Kidney (tissue), 14 donors: ENCODE results near the gene PARP6. TPM values are rescaled to one million over a fixed set of nuclear protein-coding genes. Genes with fewer than 3 reads are reported as not detected.
A peak's percentile ranks its signal among the peaks of the same experiment; 100 is the strongest.

Experiments used
- DNase-seq, 5 donors: peaks; one replicate each; pipeline ENCODE4 v3.0.0-alpha.2; 2013 to 2020
- FAIRE-seq: peaks from 2 replicates; lab custom pipeline; 2012; peaks lifted over from hg19 to GRCh38; lab: Jason Lieb, UNC
- H3K27ac ChIP-seq, 2 donors: one replicate each; pipeline ENCODE4 v1.7.0; 2013; ENCODE audit warnings: low read depth in 2 of 2, low read length in 2 of 2, inconsistent platforms in 1 of 2
- H3K27me3 ChIP-seq: one replicate; pipeline ENCODE4 v1.7.1; 2013; ENCODE audit warnings: low read length, inconsistent platforms; ENCODE audit not compliant: control insufficient read depth, insufficient read depth
- H3K36me3 ChIP-seq, 3 donors: one replicate each; pipeline versions ENCODE4 v1.7.0 to v1.7.1; 2013; ENCODE audit warnings: low read length in 3 of 3, control low read depth in 1 of 3, inconsistent platforms in 1 of 3; ENCODE audit not compliant: insufficient read depth in 3 of 3, control insufficient read depth in 2 of 3
- H3K4me1 ChIP-seq, 3 donors: one replicate each; pipeline versions ENCODE4 v1.7.0 to v1.7.1; 2013; ENCODE audit warnings: low read length in 3 of 3, inconsistent platforms in 1 of 3, low read depth in 1 of 3; ENCODE audit not compliant: control insufficient read depth in 2 of 3, insufficient read depth in 2 of 3
- H3K4me3 ChIP-seq, 3 donors: one replicate each; pipeline versions ENCODE4 v1.7.0 to v1.8.1; 2013; ENCODE audit warnings: low read length in 3 of 3, control low read depth in 1 of 3, inconsistent platforms in 1 of 3
- H3K9ac ChIP-seq, 3 donors: one replicate each; pipeline versions ENCODE4 v1.7.0 to v1.7.1; 2013; ENCODE audit warnings: low read length in 3 of 3, control low read depth in 1 of 3, inconsistent platforms in 1 of 3
- H3K9me3 ChIP-seq, 3 donors: one replicate each; pipeline versions ENCODE4 v1.7.0 to v1.7.1; 2013; ENCODE audit warnings: low read length in 3 of 3, control low read depth in 1 of 3, inconsistent platforms in 1 of 3; ENCODE audit not compliant: control insufficient read depth in 2 of 3, insufficient read depth in 1 of 3
- intact Hi-C: fragments of 100-400 bp; cut with DNase I; formaldehyde crosslinking; loops from one replicate; pipeline ENCODE4 v1.11.1; 2022
- polyA plus RNA-seq: library from polyadenylated mRNA; stranded (reverse); fragments of 350-450 nt; fragmentation: Illumina TruSeq; extraction: RNeasy Lipid Tissue Mini Kit (QIAGEN cat#74804); gene quantifications from one replicate; pipeline ENCODE4 v1.2.3, GENCODE V29; 2014; ENCODE audit warnings: low read depth, low replicate concordance; ENCODE audit not compliant: insufficient read depth
- total RNA-seq: library from RNA; stranded (reverse); fragmentation: NEBNext Ultra II Directional; extraction: Animal tissue kit (Norgen Biotek cat#: 25700); gene quantifications from one replicate; pipeline ENCODE4 v1.2.1, GENCODE V29; 2021
- TF ChIP-seq, protein P1 (sequence below): IDR thresholded peaks from 3 replicates; pipeline ENCODE4 v1.5.1; 2012; ENCODE audit warnings: mild to moderate bottlenecking, moderate library complexity, borderline replicate concordance; ENCODE audit not compliant: insufficient read depth; ENCODE audit errors: extremely low read depth
- donor health status: control.
- donor health status: control.
- donor health status: control.
- donor health status: control.
- donor health status: control.
- donor health status: DM: yes; HTN: yes; CAD: no.
- donor health status: Normal renal cell carcinoma (clear cell type).

Gene PARP6
- total and polyA plus RNA-seq, 2 donors from 2014 or later, result 50.4 to 69.7 TPM

DNA sequence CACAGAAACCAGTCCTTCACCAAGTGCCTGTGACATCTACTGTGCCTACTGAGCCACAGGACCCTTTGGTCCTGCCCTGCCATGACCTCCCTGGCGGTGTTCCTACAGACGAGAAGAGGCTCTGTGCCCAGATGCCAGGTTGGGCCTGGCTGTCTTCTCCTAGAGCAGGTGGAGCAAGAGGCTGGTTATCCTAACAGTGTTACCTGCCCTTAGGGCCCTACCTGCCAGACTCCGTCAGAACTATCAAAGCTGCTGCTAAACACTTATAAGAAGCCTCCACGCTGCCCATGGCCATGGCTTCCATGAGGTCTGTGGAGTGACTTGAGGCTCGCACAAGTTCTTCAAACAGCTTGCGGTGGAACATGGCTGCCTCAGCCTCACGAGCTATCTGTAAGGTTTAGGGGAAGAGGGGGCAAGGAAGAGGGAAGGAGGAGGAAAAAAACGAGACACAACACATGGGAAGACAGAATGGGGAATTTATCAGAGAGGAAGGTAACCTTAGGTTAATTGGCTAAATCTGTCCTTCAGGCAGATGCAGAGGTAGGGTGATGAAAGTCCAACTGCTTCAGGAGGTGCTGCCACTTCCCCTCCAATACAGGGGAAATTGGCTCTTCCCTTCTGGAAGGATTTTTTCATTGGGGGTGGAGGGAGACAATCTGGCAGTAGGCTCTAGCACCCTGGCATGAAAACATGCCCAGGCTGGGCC lies 69.4 kb downstream of the PARP6 start:
- no peaks in the 10 kb centered on the region for H3K9me3 ChIP-seq
- intact Hi-C loops, result no loop called here
- H3K36me3 ChIP-seq, result peaks cover 14 to 70% (median 53%) of the 10 kb centered on the region in 3 donors
- no peaks in the 10 kb centered on the region for H3K27me3 ChIP-seq
- peak overlapping the region; percentile 26 to 56 for H3K27ac ChIP-seq
- H3K9ac ChIP-seq, result no peak overlapping the region
- FAIRE-seq (no peak), DNase-seq (peak in 1 of 5 donors; percentile 24)
- TF ChIP-seq, protein P1, sequence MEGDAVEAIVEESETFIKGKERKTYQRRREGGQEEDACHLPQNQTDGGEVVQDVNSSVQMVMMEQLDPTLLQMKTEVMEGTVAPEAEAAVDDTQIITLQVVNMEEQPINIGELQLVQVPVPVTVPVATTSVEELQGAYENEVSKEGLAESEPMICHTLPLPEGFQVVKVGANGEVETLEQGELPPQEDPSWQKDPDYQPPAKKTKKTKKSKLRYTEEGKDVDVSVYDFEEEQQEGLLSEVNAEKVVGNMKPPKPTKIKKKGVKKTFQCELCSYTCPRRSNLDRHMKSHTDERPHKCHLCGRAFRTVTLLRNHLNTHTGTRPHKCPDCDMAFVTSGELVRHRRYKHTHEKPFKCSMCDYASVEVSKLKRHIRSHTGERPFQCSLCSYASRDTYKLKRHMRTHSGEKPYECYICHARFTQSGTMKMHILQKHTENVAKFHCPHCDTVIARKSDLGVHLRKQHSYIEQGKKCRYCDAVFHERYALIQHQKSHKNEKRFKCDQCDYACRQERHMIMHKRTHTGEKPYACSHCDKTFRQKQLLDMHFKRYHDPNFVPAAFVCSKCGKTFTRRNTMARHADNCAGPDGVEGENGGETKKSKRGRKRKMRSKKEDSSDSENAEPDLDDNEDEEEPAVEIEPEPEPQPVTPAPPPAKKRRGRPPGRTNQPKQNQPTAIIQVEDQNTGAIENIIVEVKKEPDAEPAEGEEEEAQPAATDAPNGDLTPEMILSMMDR, result no peak
- H3K4me3 ChIP-seq, result no peak overlapping the region
- H3K4me1 ChIP-seq, result peaks cover 0 to 11% (median 0%) of the 10 kb centered on the region in 3 donors

DNA sequence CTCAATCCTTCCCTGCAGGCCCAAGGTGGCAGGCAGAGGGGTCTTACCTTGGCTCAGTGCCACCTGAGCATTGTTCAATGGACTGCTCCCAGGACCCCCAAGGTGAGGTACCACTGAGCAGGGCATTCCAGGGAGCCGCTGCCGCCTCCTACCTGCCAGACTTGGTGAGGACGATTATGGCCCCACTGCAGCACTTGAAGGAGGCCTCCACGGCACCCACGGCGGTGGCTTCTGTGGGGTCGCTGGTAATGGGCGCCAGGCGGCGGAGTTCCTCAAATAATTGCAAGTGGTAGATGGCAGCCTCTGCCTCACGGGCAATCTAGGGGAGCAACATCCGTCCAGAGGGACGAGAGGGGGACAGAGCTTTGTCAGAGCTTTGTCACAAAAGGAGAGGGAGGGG lies 70.1 kb downstream of the PARP6 start:
- intact Hi-C loops, result no loop called here

DNA sequence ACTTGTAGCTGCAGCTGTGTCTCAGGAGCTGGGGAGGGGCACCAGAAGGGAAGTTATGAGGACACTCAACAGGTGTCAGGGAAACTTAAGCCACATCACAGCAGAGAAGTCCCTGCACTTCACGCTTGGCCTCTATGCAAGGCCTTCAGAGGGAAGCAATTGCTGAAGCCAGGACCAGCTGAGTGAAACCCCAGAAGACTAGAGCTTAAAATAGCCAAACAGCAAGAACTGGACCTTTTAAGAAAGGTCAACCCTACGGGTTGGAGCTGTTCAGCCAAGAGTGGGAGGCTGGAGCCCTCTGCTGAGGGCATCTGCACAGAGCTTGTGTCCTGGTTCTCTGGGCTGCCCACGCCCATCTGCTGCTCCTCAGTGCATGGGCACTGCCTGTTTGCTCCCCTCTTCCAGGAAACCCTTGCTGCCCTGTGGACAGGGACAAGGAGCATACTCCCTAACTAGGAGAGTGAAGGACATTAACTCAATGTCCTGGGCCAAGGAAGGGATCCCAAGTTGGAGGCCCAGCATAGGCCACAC lies 70.9 kb downstream of the PARP6 start:
- TF ChIP-seq, protein P1, result no peak
- H3K9me3 ChIP-seq, result no peaks in the 10 kb centered on the region
- DNase-seq, result peak in 1 of 5 donors; percentile 23
- FAIRE-seq, result no peak
- H3K36me3 ChIP-seq, result peaks cover 7 to 55% (median 39%) of the 10 kb centered on the region in 3 donors
- peaks cover 0 to 19% (median 0%) of the 10 kb centered on the region in 3 donors for H3K4me1 ChIP-seq
- no peak overlapping the region for H3K27ac ChIP-seq
- intact Hi-C loops, result no loop called here
- H3K9ac ChIP-seq, result no peak overlapping the region
- no peaks in the 10 kb centered on the region for H3K27me3 ChIP-seq
- no peak overlapping the region for H3K4me3 ChIP-seq

More for the DNA sequence above, 70.1 kb downstream of the PARP6 start:
- TF ChIP-seq, protein P1, result no peak
- Histone ChIP-seq H3K4me1 (peaks cover 0 to 12% (median 0%) of the 10 kb centered on the region in 3 donors), H3K27me3 (no peaks in the 10 kb centered on the region), H3K4me3 (no peak overlapping the region), H3K36me3 (peaks cover 13 to 64% (median 47%) of the 10 kb centered on the region in 3 donors), H3K27ac (no peak overlapping the region), H3K9ac (no peak overlapping the region), H3K9me3 (no peaks in the 10 kb centered on the region)
- FAIRE-seq (no peak), DNase-seq (peak in 2 of 5 donors; percentile 43 to 74)
